ENCODE data around the gene FIBCD1.

Gene FIBCD1

DNA sequence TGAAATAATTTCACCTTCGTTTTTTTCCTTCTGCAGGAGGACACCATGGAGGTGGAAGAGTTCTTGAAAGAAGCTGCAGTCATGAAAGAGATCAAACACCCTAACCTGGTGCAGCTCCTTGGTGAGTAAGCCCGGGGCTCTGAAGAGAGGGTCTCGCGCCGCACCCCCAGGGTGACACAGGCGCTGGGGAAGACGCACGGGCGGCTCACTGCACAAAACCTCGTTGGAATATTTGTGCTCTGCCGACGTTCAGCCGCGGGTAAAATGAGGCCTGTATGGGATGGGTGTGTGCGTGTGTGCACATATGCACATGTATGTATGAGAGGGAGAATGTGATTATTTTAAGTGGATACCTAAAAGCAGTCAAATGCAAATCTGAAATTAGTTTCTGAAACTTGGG lies 67.0 kb downstream of the FIBCD1 start:
- Histone ChIP-seq H3K4me3 (replicated peaks; ENCODE audit: low read depth, low read length) (no peak overlapping the region), H3K27me3 (replicated peaks; ENCODE audit: control insufficient read depth, insufficient read depth, low read length) (no peaks in the 10 kb centered on the region), H3K36me3 (ENCODE audit: control insufficient read depth, insufficient read depth, low read length) (peaks cover 17% of the 10 kb centered on the region)
- no peak for TF ChIP-seq CTCF (IDR thresholded peaks at IDR 0.05; ENCODE audit: insufficient read depth, low read length, poor library complexity, severe bottlenecking)
- no peak for DNase-seq (ENCODE audit: extremely low read depth, insufficient read length)

GRCh38 chr9:130871395-130872062 lies 67.5 kb downstream of the FIBCD1 start:
- no peak for DNase-seq (ENCODE audit: extremely low read depth, insufficient read length)
- TF ChIP-seq CTCF (IDR thresholded peaks at IDR 0.05; ENCODE audit: insufficient read depth, low read length, poor library complexity, severe bottlenecking), result no peak
- Histone ChIP-seq H3K27me3 (replicated peaks; ENCODE audit: control insufficient read depth, insufficient read depth, low read length) (no peaks in the 10 kb centered on the region), H3K36me3 (ENCODE audit: control insufficient read depth, insufficient read depth, low read length) (peaks cover 17% of the 10 kb centered on the region), H3K4me3 (replicated peaks; ENCODE audit: low read depth, low read length) (no peak overlapping the region)

GRCh38 chr9:130870491-130871381 lies 68.3 kb downstream of the FIBCD1 start:
- no peak overlapping the region for H3K4me3 ChIP-seq (replicated peaks; ENCODE audit: low read depth, low read length)
- H3K27me3 ChIP-seq (replicated peaks; ENCODE audit: control insufficient read depth, insufficient read depth, low read length), result no peaks in the 10 kb centered on the region
- H3K36me3 ChIP-seq (ENCODE audit: control insufficient read depth, insufficient read depth, low read length), result peaks cover 17% of the 10 kb centered on the region
- peak; percentile 61 for DNase-seq (ENCODE audit: extremely low read depth, insufficient read length)
- no peak for TF ChIP-seq CTCF (IDR thresholded peaks at IDR 0.05; ENCODE audit: insufficient read depth, low read length, poor library complexity, severe bottlenecking)

- Histone ChIP-seq H3K36me3 (ENCODE audit: control insufficient read depth, insufficient read depth, low read length) (peaks cover 12% of the 10 kb centered on the region), H3K4me3 (replicated peaks; ENCODE audit: low read depth, low read length) (no peak overlapping the region), H3K27me3 (replicated peaks; ENCODE audit: control insufficient read depth, insufficient read depth, low read length) (no peaks in the 10 kb centered on the region)
- TF ChIP-seq CTCF (IDR thresholded peaks at IDR 0.05; ENCODE audit: insufficient read depth, low read length, poor library complexity, severe bottlenecking), result no peak
- DNase-seq (ENCODE audit: extremely low read depth, insufficient read length), result no peak
These were observed 69.8 kb downstream of the FIBCD1 start for GRCh38 chr9:130869250-130869649.

DNA sequence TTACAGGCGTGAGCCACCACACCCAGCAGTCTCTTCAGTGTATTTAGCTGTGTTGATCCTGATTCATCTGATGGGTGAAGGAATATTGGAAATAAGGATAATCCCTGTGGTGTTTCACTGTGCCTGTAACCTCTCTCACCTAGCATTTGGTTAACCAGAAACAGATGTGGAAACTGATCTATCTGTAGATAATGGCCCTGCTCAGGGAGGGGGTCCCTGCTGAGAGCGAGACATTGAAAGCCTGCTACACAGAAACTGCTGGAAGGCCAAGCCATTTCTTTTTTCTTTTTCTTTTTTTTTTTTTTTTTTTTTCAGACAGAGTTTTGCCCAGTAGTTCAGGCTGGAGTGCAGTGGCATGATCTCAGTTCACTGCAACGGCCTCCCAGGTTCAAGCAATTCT lies 70.8 kb downstream of the FIBCD1 start:
- TF ChIP-seq CTCF (IDR thresholded peaks at IDR 0.05; ENCODE audit: insufficient read depth, low read length, poor library complexity, severe bottlenecking), result no peak
- Histone ChIP-seq H3K36me3 (ENCODE audit: control insufficient read depth, insufficient read depth, low read length) (peaks cover 8% of the 10 kb centered on the region), H3K4me3 (replicated peaks; ENCODE audit: low read depth, low read length) (no peak overlapping the region), H3K27me3 (replicated peaks; ENCODE audit: control insufficient read depth, insufficient read depth, low read length) (no peaks in the 10 kb centered on the region)
- DNase-seq (ENCODE audit: extremely low read depth, insufficient read length), result no peak

All from GM06990 (cell line).